Activated CD4-positive, alpha-beta T cell treated with anti-CD3 and anti-CD28 coated beads for 4 hours (primary cell): ENCODE results near the gene ZNF177.
"Not testable (repeated sequence)": the region's sequence is repeated elsewhere in the genome, so short reads cannot be mapped to it uniquely, and the experiment has no call there.

Experiments used
- DNase-seq, 2 donors: peaks; one replicate each; pipeline ENCODE4 v3.0.0-alpha.2; 2020

The ZNF177 gene

GRCh38 chr19:9362905-9363304, at the start of gene ZNF177:
Gene ZNF177 (plus strand): TSS chr19:9363013. CDS start chr19:9378312, 15,299 bp downstream.
- no peak for DNase-seq

- no peak for DNase-seq
These were observed 49.1 kb upstream of the ZNF177 start for GRCh38 chr19:9313756-9314155.

GRCh38 chr19:9321338-9321737, 41.5 kb upstream of the ZNF177 start:
- no peak for DNase-seq

GRCh38 chr19:9321756-9322155, 41.1 kb upstream of the ZNF177 start:
- DNase-seq: not testable (repeated sequence)

GRCh38 chr19:9322201-9322600, 40.6 kb upstream of the ZNF177 start:
- not testable (repeated sequence) for DNase-seq

- no peak for DNase-seq
These were observed 39.3 kb upstream of the ZNF177 start for GRCh38 chr19:9323557-9323918.

- DNase-seq: peak; percentile 94 to 97
These were observed 38.8 kb upstream of the ZNF177 start, which contains the start of gene ZNF559 for GRCh38 chr19:9323919-9324583. Gene ZNF559 (plus strand): TSS chr19:9324179. CDS start chr19:9338550, 14,371 bp downstream.

GRCh38 chr19:9324584-9324962, 38.2 kb upstream of the ZNF177 start:
- no peak for DNase-seq

GRCh38 chr19:9329999-9330398, 32.8 kb upstream of the ZNF177 start:
- DNase-seq: no peak

- no peak for DNase-seq
These were observed 20.1 kb upstream of the ZNF177 start for GRCh38 chr19:9342610-9343304.

GRCh38 chr19:9345005-9345404, 17.8 kb upstream of the ZNF177 start:
- DNase-seq: no peak

GRCh38 chr19:9348253-9348652, 14.6 kb upstream of the ZNF177 start:
- DNase-seq: no peak

- no peak for DNase-seq
These were observed 14.1 kb upstream of the ZNF177 start for GRCh38 chr19:9348671-9349070.

- no peak for DNase-seq
These were observed 10.3 kb upstream of the ZNF177 start for GRCh38 chr19:9352505-9352904.

GRCh38 chr19:9353011-9353410, 9.8 kb upstream of the ZNF177 start:
- no peak for DNase-seq

GRCh38 chr19:9354651-9355050, 8.2 kb upstream of the ZNF177 start:
- no peak for DNase-seq

GRCh38 chr19:9370738-9371619, 8.2 kb downstream of the ZNF177 start:
- no peak for DNase-seq

- no peak for DNase-seq
These were observed 18.6 kb downstream of the ZNF177 start for GRCh38 chr19:9381361-9381785.

GRCh38 chr19:9406798-9407352, 44.1 kb downstream of the ZNF177 start:
- peak; percentile 16 to 45 for DNase-seq

GRCh38 chr19:9407827-9408226, 45.0 kb downstream of the ZNF177 start:
- DNase-seq: no peak

GRCh38 chr19:9413240-9413954, 50.6 kb downstream of the ZNF177 start:
- DNase-seq: no peak

GRCh38 chr19:9427941-9428340, 65.1 kb downstream of the ZNF177 start:
- DNase-seq: no peak

- DNase-seq: no peak
These were observed 67.6 kb downstream of the ZNF177 start for GRCh38 chr19:9430444-9430843.
